ENCODE measurements around the gene PCDH15. TPM values are rescaled to one million over a fixed set of nuclear protein-coding genes. Genes with fewer than 3 reads are reported as not detected.

The PCDH15 gene
- total and polyA plus RNA-seq, 2 experiments from 2014 or later: 0.29 to 0.66 TPM

GRCh38 chr10:54660397-54660796, 140.6 kb downstream of the PCDH15 start:
- no peaks in the 10 kb centered on the region for H3K27me3 ChIP-seq (ENCODE audit: insufficient read depth)

More at GRCh38 chr10:54660397-54660796, 140.6 kb downstream of the PCDH15 start:
- Histone ChIP-seq H3K79me2 (replicated peaks; ENCODE audit: insufficient read depth) (no peaks in the 10 kb centered on the region), H3K4me3 (no peak overlapping the region), H2AFZ (no peak overlapping the region), H4K20me1 (replicated peaks; ENCODE audit: insufficient read depth) (no peaks in the 10 kb centered on the region), H3K4me1 (ENCODE audit: insufficient read depth) (no peaks in the 10 kb centered on the region), H3F3A (replicated peaks; ENCODE audit: low read depth) (no peaks in the 10 kb centered on the region), H3K9me2 (ENCODE audit: insufficient read depth) (peaks cover 7% of the 10 kb centered on the region), H3K4me2 (no peak overlapping the region), H3K27ac (ENCODE audit: low read depth) (no peak overlapping the region), H3K36me3 (ENCODE audit: insufficient read depth) (no peaks in the 10 kb centered on the region)
- Mint-ChIP-seq H3K27ac (no peak overlapping the region), H3K27me3 (ENCODE audit: insufficient read depth, low read depth, poor library complexity) (peaks cover 3% of the 10 kb centered on the region), H3K36me3 (ENCODE audit: low read depth) (no peaks in the 10 kb centered on the region), H3K9me3 (no peaks in the 10 kb centered on the region), H3K4me1 (no peaks in the 10 kb centered on the region), H3K4me3 (no peak overlapping the region)
- TF ChIP-seq EZH2phosphoT487 (IDR thresholded peaks at IDR 0.05; ENCODE audit: unreplicated experiment) (no peak), POLR2AphosphoS5 (IDR thresholded peaks at IDR 0.05; ENCODE audit: low read depth) (no peak), EZH2 (IDR thresholded peaks at IDR 0.05; ENCODE audit: low read depth, unreplicated experiment) (no peak), ETS1 (IDR thresholded peaks at IDR 0.05) (no peak), ZNF114 (CRISPR knock-in tag; IDR thresholded peaks at IDR 0.05) (no peak), JUNB (IDR thresholded peaks at IDR 0.05; ENCODE audit: unreplicated experiment) (no peak), STAT1 (IDR thresholded peaks at IDR 0.05; ENCODE audit: unreplicated experiment) (no peak), NANOG (IDR thresholded peaks at IDR 0.05; ENCODE audit: borderline replicate concordance) (no peak)
- TF ChIP-seq, protein P1, sequence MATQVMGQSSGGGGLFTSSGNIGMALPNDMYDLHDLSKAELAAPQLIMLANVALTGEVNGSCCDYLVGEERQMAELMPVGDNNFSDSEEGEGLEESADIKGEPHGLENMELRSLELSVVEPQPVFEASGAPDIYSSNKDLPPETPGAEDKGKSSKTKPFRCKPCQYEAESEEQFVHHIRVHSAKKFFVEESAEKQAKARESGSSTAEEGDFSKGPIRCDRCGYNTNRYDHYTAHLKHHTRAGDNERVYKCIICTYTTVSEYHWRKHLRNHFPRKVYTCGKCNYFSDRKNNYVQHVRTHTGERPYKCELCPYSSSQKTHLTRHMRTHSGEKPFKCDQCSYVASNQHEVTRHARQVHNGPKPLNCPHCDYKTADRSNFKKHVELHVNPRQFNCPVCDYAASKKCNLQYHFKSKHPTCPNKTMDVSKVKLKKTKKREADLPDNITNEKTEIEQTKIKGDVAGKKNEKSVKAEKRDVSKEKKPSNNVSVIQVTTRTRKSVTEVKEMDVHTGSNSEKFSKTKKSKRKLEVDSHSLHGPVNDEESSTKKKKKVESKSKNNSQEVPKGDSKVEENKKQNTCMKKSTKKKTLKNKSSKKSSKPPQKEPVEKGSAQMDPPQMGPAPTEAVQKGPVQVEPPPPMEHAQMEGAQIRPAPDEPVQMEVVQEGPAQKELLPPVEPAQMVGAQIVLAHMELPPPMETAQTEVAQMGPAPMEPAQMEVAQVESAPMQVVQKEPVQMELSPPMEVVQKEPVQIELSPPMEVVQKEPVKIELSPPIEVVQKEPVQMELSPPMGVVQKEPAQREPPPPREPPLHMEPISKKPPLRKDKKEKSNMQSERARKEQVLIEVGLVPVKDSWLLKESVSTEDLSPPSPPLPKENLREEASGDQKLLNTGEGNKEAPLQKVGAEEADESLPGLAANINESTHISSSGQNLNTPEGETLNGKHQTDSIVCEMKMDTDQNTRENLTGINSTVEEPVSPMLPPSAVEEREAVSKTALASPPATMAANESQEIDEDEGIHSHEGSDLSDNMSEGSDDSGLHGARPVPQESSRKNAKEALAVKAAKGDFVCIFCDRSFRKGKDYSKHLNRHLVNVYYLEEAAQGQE (IDR thresholded peaks at IDR 0.05; ENCODE audit: unreplicated experiment): no peak
- TF ChIP-seq, protein P2, sequence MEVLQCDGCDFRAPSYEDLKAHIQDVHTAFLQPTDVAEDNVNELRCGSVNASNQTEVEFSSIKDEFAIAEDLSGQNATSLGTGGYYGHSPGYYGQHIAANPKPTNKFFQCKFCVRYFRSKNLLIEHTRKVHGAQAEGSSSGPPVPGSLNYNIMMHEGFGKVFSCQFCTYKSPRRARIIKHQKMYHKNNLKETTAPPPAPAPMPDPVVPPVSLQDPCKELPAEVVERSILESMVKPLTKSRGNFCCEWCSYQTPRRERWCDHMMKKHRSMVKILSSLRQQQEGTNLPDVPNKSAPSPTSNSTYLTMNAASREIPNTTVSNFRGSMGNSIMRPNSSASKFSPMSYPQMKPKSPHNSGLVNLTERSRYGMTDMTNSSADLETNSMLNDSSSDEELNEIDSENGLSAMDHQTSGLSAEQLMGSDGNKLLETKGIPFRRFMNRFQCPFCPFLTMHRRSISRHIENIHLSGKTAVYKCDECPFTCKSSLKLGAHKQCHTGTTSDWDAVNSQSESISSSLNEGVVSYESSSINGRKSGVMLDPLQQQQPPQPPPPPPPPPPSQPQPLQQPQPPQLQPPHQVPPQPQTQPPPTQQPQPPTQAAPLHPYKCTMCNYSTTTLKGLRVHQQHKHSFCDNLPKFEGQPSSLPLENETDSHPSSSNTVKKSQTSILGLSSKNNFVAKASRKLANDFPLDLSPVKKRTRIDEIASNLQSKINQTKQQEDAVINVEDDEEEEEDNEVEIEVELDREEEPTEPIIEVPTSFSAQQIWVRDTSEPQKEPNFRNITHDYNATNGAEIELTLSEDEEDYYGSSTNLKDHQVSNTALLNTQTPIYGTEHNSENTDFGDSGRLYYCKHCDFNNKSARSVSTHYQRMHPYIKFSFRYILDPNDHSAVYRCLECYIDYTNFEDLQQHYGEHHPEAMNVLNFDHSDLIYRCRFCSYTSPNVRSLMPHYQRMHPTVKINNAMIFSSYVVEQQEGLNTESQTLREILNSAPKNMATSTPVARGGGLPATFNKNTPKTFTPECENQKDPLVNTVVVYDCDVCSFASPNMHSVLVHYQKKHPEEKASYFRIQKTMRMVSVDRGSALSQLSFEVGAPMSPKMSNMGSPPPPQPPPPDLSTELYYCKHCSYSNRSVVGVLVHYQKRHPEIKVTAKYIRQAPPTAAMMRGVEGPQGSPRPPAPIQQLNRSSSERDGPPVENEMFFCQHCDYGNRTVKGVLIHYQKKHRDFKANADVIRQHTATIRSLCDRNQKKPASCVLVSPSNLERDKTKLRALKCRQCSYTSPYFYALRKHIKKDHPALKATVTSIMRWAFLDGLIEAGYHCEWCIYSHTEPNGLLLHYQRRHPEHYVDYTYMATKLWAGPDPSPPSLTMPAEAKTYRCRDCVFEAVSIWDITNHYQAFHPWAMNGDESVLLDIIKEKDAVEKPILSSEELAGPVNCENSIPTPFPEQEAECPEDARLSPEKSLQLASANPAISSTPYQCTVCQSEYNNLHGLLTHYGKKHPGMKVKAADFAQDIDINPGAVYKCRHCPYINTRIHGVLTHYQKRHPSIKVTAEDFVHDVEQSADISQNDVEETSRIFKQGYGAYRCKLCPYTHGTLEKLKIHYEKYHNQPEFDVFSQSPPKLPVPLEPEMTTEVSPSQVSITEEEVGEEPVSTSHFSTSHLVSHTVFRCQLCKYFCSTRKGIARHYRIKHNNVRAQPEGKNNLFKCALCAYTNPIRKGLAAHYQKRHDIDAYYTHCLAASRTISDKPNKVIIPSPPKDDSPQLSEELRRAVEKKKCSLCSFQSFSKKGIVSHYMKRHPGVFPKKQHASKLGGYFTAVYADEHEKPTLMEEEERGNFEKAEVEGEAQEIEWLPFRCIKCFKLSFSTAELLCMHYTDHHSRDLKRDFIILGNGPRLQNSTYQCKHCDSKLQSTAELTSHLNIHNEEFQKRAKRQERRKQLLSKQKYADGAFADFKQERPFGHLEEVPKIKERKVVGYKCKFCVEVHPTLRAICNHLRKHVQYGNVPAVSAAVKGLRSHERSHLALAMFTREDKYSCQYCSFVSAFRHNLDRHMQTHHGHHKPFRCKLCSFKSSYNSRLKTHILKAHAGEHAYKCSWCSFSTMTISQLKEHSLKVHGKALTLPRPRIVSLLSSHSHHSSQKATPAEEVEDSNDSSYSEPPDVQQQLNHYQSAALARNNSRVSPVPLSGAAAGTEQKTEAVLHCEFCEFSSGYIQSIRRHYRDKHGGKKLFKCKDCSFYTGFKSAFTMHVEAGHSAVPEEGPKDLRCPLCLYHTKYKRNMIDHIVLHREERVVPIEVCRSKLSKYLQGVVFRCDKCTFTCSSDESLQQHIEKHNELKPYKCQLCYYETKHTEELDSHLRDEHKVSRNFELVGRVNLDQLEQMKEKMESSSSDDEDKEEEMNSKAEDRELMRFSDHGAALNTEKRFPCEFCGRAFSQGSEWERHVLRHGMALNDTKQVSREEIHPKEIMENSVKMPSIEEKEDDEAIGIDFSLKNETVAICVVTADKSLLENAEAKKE (CRISPR knock-in tag; IDR thresholded peaks at IDR 0.05): no peak
- ATAC-seq (no peak), DNase-seq (ENCODE audit: low spot score) (no peak)
